Endothelial cell of umbilical vein (primary cell): Measurements from ENCODE around the gene CELSR2. TPM values are rescaled to one million over a fixed set of nuclear protein-coding genes. Genes with fewer than 3 reads are reported as not detected.

Experiments
- BruUV-seq: library from RNA; stranded (reverse); fragments of 400-500 nt; replicated peaks from 2 replicates; lab custom pipeline; 2021; lab: Mats Ljungman, UMichigan
- CTCF ChIA-PET: fragments of 300-600, 350-600 bp; sonication (Branson Sonifier 250); formaldehyde crosslinking; loops from one replicate; lab custom pipeline; 2021; ENCODE audit warnings: antibody characterized with exemption, inconsistent platforms; lab: Charles Lee
- POLR2A ChIA-PET: fragments of 300-600, 350-600 bp; sonication (Branson Sonifier 250); formaldehyde crosslinking; loops from one replicate; lab custom pipeline; 2021; ENCODE audit warnings: antibody characterized with exemption, inconsistent platforms; lab: Charles Lee
- DNase-seq: peaks from one replicate; pipeline ENCODE4 v3.0.0-alpha.2; 2011; ENCODE audit warnings: low read depth, low spot score
- FAIRE-seq: peaks from 2 replicates; lab custom pipeline; 2011; peaks lifted over from hg19 to GRCh38; lab: Jason Lieb, UNC
- H2AFZ ChIP-seq: 2 replicates; pipeline ENCODE4 v1.6.0; 2012; ENCODE audit warnings: low read depth, low read length, control low read depth, inconsistent platforms
- H3K27ac ChIP-seq: 2 replicates; pipeline ENCODE4 v1.5.1; 2011; ENCODE audit warnings: low read depth, mild to moderate bottlenecking, control low read depth, low read length, moderate library complexity; ENCODE audit not compliant: insufficient read depth
- H3K27me3 ChIP-seq, 2 experiments: 2 replicates each; pipeline versions ENCODE4 v1.6.0 to v1.6.1; 2011; ENCODE audit warnings: low read length in 2 of 2, mixed read lengths in 1 of 2; ENCODE audit not compliant: control insufficient read depth in 2 of 2, insufficient read depth in 2 of 2
- H3K36me3 ChIP-seq, 2 experiments: 2 replicates in 1 of 2; 3 replicates in 1 of 2; pipeline ENCODE4 v1.5.1; 2011; ENCODE audit warnings: low read length in 2 of 2, mild to moderate bottlenecking in 1 of 2, moderate library complexity in 1 of 2; ENCODE audit not compliant: control insufficient read depth in 2 of 2, insufficient read depth in 2 of 2; ENCODE audit errors: extremely low read depth in 1 of 2
- H3K4me1 ChIP-seq: 3 replicates; pipeline ENCODE4 v1.5.1; 2011; ENCODE audit warnings: mild to moderate bottlenecking, low read length; ENCODE audit not compliant: control insufficient read depth, insufficient read depth; ENCODE audit errors: extremely low read depth
- H3K4me2 ChIP-seq: 2 replicates; pipeline ENCODE4 v1.6.1; 2011; ENCODE audit warnings: low read length, control low read depth, mixed read lengths; ENCODE audit not compliant: insufficient read depth
- H3K4me3 ChIP-seq, 3 experiments: fragments of 200-600 bp in 1 of 3; sonication (generic), shearing (Covaris generic) in 1 of 3; replicated peaks in 1 of 3; 2 replicates each; pipeline ENCODE4 v1.5.1; 2011 to 2016; ENCODE audit warnings: control low read depth in 3 of 3, low read length in 3 of 3, mild to moderate bottlenecking in 2 of 3, inconsistent platforms in 1 of 3, low read depth in 1 of 3, moderate library complexity in 1 of 3; ENCODE audit not compliant: insufficient read depth in 1 of 3
- H3K79me2 ChIP-seq: 2 replicates; pipeline ENCODE4 v1.6.0; 2012; ENCODE audit warnings: low read length, inconsistent platforms; ENCODE audit not compliant: control insufficient read depth, insufficient read depth
- H3K9ac ChIP-seq: replicated peaks from 2 replicates; pipeline ENCODE3; 2011; ENCODE audit warnings: low read length, control low read depth; ENCODE audit not compliant: insufficient read depth; ENCODE audit errors: extremely low read depth
- H3K9me1 ChIP-seq: replicated peaks from 3 replicates; pipeline ENCODE4 v1.6.0; 2011; ENCODE audit warnings: mild to moderate bottlenecking, low read length; ENCODE audit not compliant: control insufficient read depth, insufficient read depth; ENCODE audit errors: extremely low read depth
- H3K9me3 ChIP-seq: replicated peaks from 2 replicates; pipeline ENCODE4 v1.5.1; 2012; ENCODE audit warnings: low read length, inconsistent platforms; ENCODE audit not compliant: control insufficient read depth, insufficient read depth
- H4K20me1 ChIP-seq: replicated peaks from 2 replicates; pipeline ENCODE3; 2011; ENCODE audit warnings: mild to moderate bottlenecking, low read length; ENCODE audit not compliant: control insufficient read depth, insufficient read depth; ENCODE audit errors: extremely low read depth
- EZH2 ChIP-seq: IDR thresholded peaks from 2 replicates; pipeline ENCODE4 v1.6.1; 2012; ENCODE audit warnings: borderline replicate concordance, low read depth, mild to moderate bottlenecking, moderate library complexity, low read length, inconsistent platforms; ENCODE audit not compliant: severe bottlenecking
- FOS ChIP-seq: IDR thresholded peaks from 2 replicates; pipeline ENCODE4 v1.6.1; 2011; ENCODE audit warnings: mild to moderate bottlenecking, low read length, moderate library complexity, borderline replicate concordance; ENCODE audit not compliant: insufficient read depth
- GATA2 ChIP-seq: IDR thresholded peaks from 2 replicates; pipeline ENCODE4 v1.7.0; 2011; ENCODE audit warnings: low read depth, mild to moderate bottlenecking, moderate library complexity, mixed read lengths, low read length; ENCODE audit not compliant: insufficient read length, insufficient read depth
- JUN ChIP-seq: IDR thresholded peaks from 2 replicates; pipeline ENCODE4 v1.6.1; 2011; ENCODE audit warnings: borderline replicate concordance, low read depth; ENCODE audit not compliant: insufficient read length, insufficient read depth
- MAX ChIP-seq: IDR thresholded peaks from 2 replicates; pipeline ENCODE4 v1.6.1; 2011; ENCODE audit not compliant: insufficient read depth, insufficient read length
- MYC ChIP-seq: IDR thresholded peaks from one replicate; pipeline ENCODE4 v1.6.1; 2011; ENCODE audit warnings: mild to moderate bottlenecking, low read depth, low read length
- POLR2A ChIP-seq: IDR thresholded peaks from 2 replicates; pipeline ENCODE4 v1.6.1; 2012; ENCODE audit warnings: low read depth, mild to moderate bottlenecking, control low read depth, low read length
- POLR2AphosphoS5 ChIP-seq: IDR thresholded peaks from 2 replicates; pipeline ENCODE4 v1.6.1; 2012; ENCODE audit warnings: low read depth, mild to moderate bottlenecking, control low read depth, low read length, moderate library complexity; ENCODE audit not compliant: insufficient read depth
- dilution Hi-C: fragments of 300-500 bp; cut with MboI; formaldehyde crosslinking; loops from one replicate; pipeline ENCODE4 v1.15.0; 2019; ENCODE audit warnings: low sequenced_read_pairs; ENCODE audit not compliant: extremely low pct_ligation_motif_present
- intact Hi-C: fragments of 100-400 bp; cut with micrococcal nuclease; formaldehyde crosslinking; loops from one replicate; pipeline ENCODE4 v1.10.0; 2022
- polyA plus RNA-seq, 4 experiments: library from polyadenylated mRNA; depleted of rRNA in 3 of 4; stranded (reverse) in 3 of 4; unstranded in 1 of 4; fragments of >200 nt; gene quantifications; 2 replicates each; pipeline versions ENCODE4 v1.2.1 to v1.2.3, GENCODE V29; 2011 to 2012; ENCODE audit warnings: missing spikeins in 1 of 4
- total RNA-seq: library from RNA; stranded (reverse); gene quantifications from 2 replicates; pipeline ENCODE4 v1.2.3, GENCODE V29; 2021
- TF ChIP-seq, protein P1 (sequence below), 2 donors: IDR thresholded peaks; 1 replicate in 1 of 2; 2 replicates in 1 of 2; pipeline ENCODE4 v1.5.1; 2011; ENCODE audit warnings: low read length in 2 of 2, mild to moderate bottlenecking in 2 of 2, moderate library complexity in 2 of 2, control low read depth in 1 of 2, inconsistent platforms in 1 of 2, low read depth in 1 of 2; ENCODE audit not compliant: insufficient read depth in 1 of 2; ENCODE audit errors: extremely low read depth in 1 of 2

The CELSR2 gene
- total and polyA plus RNA-seq, 2 donors (not counting 3 experiments of a cell fraction or from before 2014, with no cell fraction given), result 0.90 to 1.4 TPM

DNA sequence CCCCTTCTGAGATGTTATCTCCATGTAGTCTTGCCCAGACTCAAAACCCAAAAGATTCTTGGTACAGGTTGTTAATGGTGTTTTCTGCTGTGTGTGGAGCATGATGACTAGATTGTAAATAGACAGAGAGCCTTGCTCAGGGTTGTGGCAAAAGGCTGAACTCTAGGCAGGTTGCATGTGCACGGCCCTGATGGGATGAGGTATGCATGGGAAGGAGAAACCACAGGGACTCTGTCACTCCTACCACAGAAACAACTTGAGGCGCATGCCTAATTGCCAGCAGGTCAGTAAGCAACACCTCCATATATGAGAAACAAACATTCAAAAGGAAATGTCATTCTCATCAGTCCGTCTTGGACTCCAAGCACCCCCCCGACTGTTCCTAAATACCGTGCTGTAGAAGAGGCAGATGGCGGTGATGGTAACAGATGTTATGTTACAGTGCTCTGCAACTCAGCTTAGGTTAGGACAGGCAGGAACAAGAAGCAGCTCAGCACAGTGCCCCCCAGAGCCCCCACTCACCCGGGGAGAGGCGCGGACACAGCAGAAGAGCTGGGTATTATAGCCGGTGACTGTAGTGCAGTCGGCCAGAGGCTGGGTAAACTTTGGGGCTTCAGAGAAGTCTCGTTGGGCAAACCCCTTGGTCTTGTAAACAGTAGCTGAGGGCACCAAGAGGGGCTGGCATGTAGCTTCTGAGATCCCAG, 46.5 kb downstream of the CELSR2 start:
- Histone ChIP-seq H3K27ac (no peak overlapping the region), H3K27me3 (peaks cover 9 to 10% of the 10 kb centered on the region in 2 experiments), H3K4me2 (no peak overlapping the region), H2AFZ (no peak overlapping the region), H3K79me2 (no peaks in the 10 kb centered on the region), H3K9ac (no peak overlapping the region), H3K36me3 (no peaks in the 10 kb centered on the region), H3K9me3 (no peaks in the 10 kb centered on the region), H3K4me3 (no peak overlapping the region), H3K4me1 (no peaks in the 10 kb centered on the region), H3K9me1 (no peaks in the 10 kb centered on the region), H4K20me1 (no peaks in the 10 kb centered on the region)
- TF ChIP-seq, protein P1, sequence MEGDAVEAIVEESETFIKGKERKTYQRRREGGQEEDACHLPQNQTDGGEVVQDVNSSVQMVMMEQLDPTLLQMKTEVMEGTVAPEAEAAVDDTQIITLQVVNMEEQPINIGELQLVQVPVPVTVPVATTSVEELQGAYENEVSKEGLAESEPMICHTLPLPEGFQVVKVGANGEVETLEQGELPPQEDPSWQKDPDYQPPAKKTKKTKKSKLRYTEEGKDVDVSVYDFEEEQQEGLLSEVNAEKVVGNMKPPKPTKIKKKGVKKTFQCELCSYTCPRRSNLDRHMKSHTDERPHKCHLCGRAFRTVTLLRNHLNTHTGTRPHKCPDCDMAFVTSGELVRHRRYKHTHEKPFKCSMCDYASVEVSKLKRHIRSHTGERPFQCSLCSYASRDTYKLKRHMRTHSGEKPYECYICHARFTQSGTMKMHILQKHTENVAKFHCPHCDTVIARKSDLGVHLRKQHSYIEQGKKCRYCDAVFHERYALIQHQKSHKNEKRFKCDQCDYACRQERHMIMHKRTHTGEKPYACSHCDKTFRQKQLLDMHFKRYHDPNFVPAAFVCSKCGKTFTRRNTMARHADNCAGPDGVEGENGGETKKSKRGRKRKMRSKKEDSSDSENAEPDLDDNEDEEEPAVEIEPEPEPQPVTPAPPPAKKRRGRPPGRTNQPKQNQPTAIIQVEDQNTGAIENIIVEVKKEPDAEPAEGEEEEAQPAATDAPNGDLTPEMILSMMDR (IDR thresholded peaks at IDR 0.05; ENCODE audit: extremely low read depth in 1 of 2, insufficient read depth in 1 of 2, low read depth in 1 of 2, low read length in 2 of 2), result no peak
- TF ChIP-seq MAX (no peak), MYC (no peak), FOS (no peak), EZH2 (no peak), POLR2AphosphoS5 (no peak), POLR2A (no peak), JUN (no peak), GATA2 (no peak)
- CTCF ChIA-PET, result interaction anchor here (0.7 to 1.0 kb wide), 2 partner anchors 12 to 84 kb away, joined by 3 to 4 read pairs; no protein-coding TSS in a partner anchor
- BruUV-seq, result no TSS peak
- DNase-seq (no peak), FAIRE-seq (no peak)
- POLR2A ChIA-PET, result no interaction called here
- dilution Hi-C loops, result no loop called here
- intact Hi-C loops, result no loop called here
